DND-41 (cell line): ENCODE measurements around the gene XRN2.

Experiments used
- CTCF ChIP-seq: IDR thresholded peaks from 2 replicates; pipeline ENCODE4 v1.5.1; 2012; ENCODE audit warnings: borderline replicate concordance, low read length, moderate library complexity, mild to moderate bottlenecking; ENCODE audit not compliant: poor library complexity, severe bottlenecking; ENCODE audit errors: extremely low read depth
- EZH2 ChIP-seq: IDR thresholded peaks from 3 replicates; pipeline ENCODE4 v1.6.1; 2012; ENCODE audit warnings: borderline replicate concordance, low read depth, mild to moderate bottlenecking, moderate library complexity, low read length, inconsistent platforms; ENCODE audit not compliant: severe bottlenecking

GRCh38 chr20:21315138-21315537, 12.0 kb downstream of the XRN2 start:
- TF ChIP-seq CTCF (no peak), EZH2 (no peak)
